ENCODE data around the gene TP53INP2.

DNA sequence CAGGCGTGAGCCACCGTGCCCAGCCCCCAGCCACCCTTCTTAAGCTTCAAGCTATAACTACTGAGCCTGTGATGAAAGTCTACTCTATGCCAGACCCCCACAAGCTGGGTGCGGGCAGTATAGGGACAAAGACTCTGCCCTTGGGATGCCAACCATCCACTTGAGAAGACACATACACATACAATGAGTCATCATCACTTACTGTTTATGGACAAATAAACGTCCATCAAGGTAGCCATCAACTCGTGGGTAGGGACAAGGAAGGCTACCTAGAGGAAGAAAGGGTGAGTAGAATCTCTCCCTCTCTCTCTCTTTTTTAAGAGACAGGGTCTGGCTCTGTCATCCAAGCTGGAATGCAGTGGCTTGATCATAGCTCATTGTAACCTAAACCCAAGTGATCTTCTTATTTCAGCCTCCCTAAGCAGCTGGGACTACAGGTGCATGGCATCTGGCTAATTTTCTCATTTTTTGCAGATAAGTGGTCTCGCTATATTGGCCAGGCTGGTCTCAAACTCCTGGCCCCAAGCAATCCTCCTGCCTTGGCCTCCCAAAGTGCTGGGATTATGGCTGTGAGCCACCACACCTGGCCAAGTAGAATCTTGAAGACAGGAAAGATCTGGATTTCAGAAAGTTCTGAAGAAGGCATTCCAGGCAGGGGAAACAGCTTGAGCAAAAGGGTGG, 2.6 kb upstream of the TP53INP2 start:
- no peak for TF ChIP-seq POLR2A (IDR thresholded peaks at IDR 0.05)
- TF ChIP-seq, protein P1, sequence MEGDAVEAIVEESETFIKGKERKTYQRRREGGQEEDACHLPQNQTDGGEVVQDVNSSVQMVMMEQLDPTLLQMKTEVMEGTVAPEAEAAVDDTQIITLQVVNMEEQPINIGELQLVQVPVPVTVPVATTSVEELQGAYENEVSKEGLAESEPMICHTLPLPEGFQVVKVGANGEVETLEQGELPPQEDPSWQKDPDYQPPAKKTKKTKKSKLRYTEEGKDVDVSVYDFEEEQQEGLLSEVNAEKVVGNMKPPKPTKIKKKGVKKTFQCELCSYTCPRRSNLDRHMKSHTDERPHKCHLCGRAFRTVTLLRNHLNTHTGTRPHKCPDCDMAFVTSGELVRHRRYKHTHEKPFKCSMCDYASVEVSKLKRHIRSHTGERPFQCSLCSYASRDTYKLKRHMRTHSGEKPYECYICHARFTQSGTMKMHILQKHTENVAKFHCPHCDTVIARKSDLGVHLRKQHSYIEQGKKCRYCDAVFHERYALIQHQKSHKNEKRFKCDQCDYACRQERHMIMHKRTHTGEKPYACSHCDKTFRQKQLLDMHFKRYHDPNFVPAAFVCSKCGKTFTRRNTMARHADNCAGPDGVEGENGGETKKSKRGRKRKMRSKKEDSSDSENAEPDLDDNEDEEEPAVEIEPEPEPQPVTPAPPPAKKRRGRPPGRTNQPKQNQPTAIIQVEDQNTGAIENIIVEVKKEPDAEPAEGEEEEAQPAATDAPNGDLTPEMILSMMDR (IDR thresholded peaks at IDR 0.05), result no peak
